K562 (cell line): ENCODE measurements around the gene TERT. TPM values are rescaled to one million over a fixed set of nuclear protein-coding genes. Genes with fewer than 3 reads are reported as not detected.

Experiments
- ATAC-seq: fragments of 200-7000 bp; cut with Tn5 transposase; 3 replicates; pipeline ENCODE4 v1.9.1; 2020; ENCODE audit warnings: moderate library complexity
- BruUV-seq: library from RNA; stranded (reverse); fragments of 400-500 nt; replicated peaks from 2 replicates; lab custom pipeline; 2021; lab: Mats Ljungman, UMichigan
- CTCF ChIA-PET: fragments of 300-600 bp; formaldehyde crosslinking; extraction: SDS; loops from one replicate; lab custom pipeline; 2021; ENCODE audit warnings: low intra/inter-chr PET ratio; lab: Yijun Ruan, JAX
- POLR2A ChIA-PET: fragments of 300-600, 350-650 bp; sonication (Branson Sonifier 250); formaldehyde crosslinking; extraction: SDS; loops from one replicate; lab custom pipeline; 2021; ENCODE audit warnings: antibody characterized with exemption, inconsistent platforms; lab: Yijun Ruan, JAX
- DNase-seq, 4 experiments: peaks; one replicate each; pipeline versions ENCODE4 v3.0.0 to v3.0.0-alpha.2; 2011 to 2018; ENCODE audit warnings: low spot score in 3 of 4, mixed read lengths in 3 of 4; ENCODE audit errors: extremely low read depth in 1 of 4
- FAIRE-seq: peaks from 2 replicates; lab custom pipeline; 2011; peaks lifted over from hg19 to GRCh38; lab: Jason Lieb, UNC
- H2AFZ ChIP-seq: 2 replicates; pipeline ENCODE4 v1.6.0; 2011; ENCODE audit warnings: low read depth, low read length, control low read depth, inconsistent platforms
- H3K27ac ChIP-seq: fragments of 200-600 bp; 3 replicates; pipeline ENCODE4 v1.8.0; 2011; ENCODE audit warnings: low read depth, mild to moderate bottlenecking, control low read depth, inconsistent platforms, low read length, moderate library complexity, mixed read lengths; ENCODE audit errors: extremely low read depth
- H3K27me3 ChIP-seq, 2 experiments: fragments of 300-600 bp in 1 of 2; 2 replicates in 1 of 2; 3 replicates in 1 of 2; pipeline versions ENCODE4 v1.6.0 to v1.8.0; 2011; ENCODE audit warnings: inconsistent platforms in 2 of 2, low read length in 2 of 2, mild to moderate bottlenecking in 1 of 2, mixed read lengths in 1 of 2, moderate library complexity in 1 of 2; ENCODE audit not compliant: control insufficient read depth in 2 of 2, insufficient read depth in 2 of 2
- H3K36me3 ChIP-seq: fragments of 300-600 bp; 3 replicates; pipeline ENCODE4 v1.8.0; 2011; ENCODE audit warnings: mild to moderate bottlenecking, low read length, inconsistent platforms; ENCODE audit not compliant: control insufficient read depth, insufficient read depth
- H3K4me1 ChIP-seq, 2 experiments: fragments of 200-600 bp in 1 of 2; replicated peaks in 1 of 2; 2 replicates in 1 of 2; 3 replicates in 1 of 2; pipeline versions ENCODE4 v1.5.1 to v1.8.0; 2011; ENCODE audit warnings: inconsistent platforms in 2 of 2, low read length in 2 of 2, mild to moderate bottlenecking in 1 of 2, mixed read lengths in 1 of 2, moderate library complexity in 1 of 2; ENCODE audit not compliant: control insufficient read depth in 2 of 2, insufficient read depth in 2 of 2
- H3K4me2 ChIP-seq: 2 replicates; pipeline ENCODE4 v1.6.1; 2011; ENCODE audit warnings: low read length, control low read depth, inconsistent platforms, mixed read lengths; ENCODE audit not compliant: insufficient read depth
- H3K4me3 ChIP-seq: fragments of 200-600 bp; sonication (generic), shearing (Covaris generic); 2 replicates; pipeline ENCODE4 v1.5.1; 2016; ENCODE audit warnings: control low read depth, inconsistent platforms
- H3K79me2 ChIP-seq: fragments of 200-600 bp; 3 replicates; pipeline ENCODE4 v1.8.0; 2011; ENCODE audit warnings: low read length, inconsistent platforms; ENCODE audit not compliant: control insufficient read depth, insufficient read depth
- H3K9ac ChIP-seq, 2 experiments: 2 replicates each; pipeline versions ENCODE4 v1.6.0 to v1.6.1; 2011; ENCODE audit warnings: low read depth in 2 of 2, low read length in 2 of 2, control low read depth in 1 of 2, inconsistent platforms in 1 of 2, mild to moderate bottlenecking in 1 of 2, mixed read lengths in 1 of 2; ENCODE audit not compliant: insufficient read depth in 1 of 2
- H3K9me1 ChIP-seq: one replicate; pipeline ENCODE4 v1.6.0; 2011; ENCODE audit warnings: inconsistent platforms, mild to moderate bottlenecking, low read length, moderate library complexity; ENCODE audit not compliant: control insufficient read depth, insufficient read depth
- H3K9me3 ChIP-seq: replicated peaks from 2 replicates; pipeline ENCODE4 v1.5.1; 2011; ENCODE audit warnings: low read depth, low read length, inconsistent platforms; ENCODE audit not compliant: control insufficient read depth, insufficient read depth
- H4K20me1 ChIP-seq: replicated peaks from 2 replicates; pipeline ENCODE4 v1.6.1; 2011; ENCODE audit warnings: low read length, inconsistent platforms, mixed read lengths; ENCODE audit not compliant: control insufficient read depth, insufficient read depth
- FOS ChIP-seq: IDR thresholded peaks from 3 replicates; pipeline ENCODE4 v1.6.1; 2011; ENCODE audit not compliant: insufficient read length; ENCODE audit errors: extremely low read depth
- KLF10 ChIP-seq: fragments of 250-450 bp; sonication (Bioruptor Pico); IDR thresholded peaks from 2 replicates; pipeline ENCODE4 v1.6.1; 2021; ENCODE audit warnings: matching md5 sums
- TAL1 ChIP-seq: fragments of 450-650 bp; IDR thresholded peaks from 2 replicates; pipeline ENCODE4 v1.6.1; 2016; ENCODE audit warnings: mild to moderate bottlenecking
- TCF7 ChIP-seq: sonication (generic); IDR thresholded peaks from 2 replicates; pipeline ENCODE4 v1.6.1; 2016; ENCODE audit warnings: antibody characterized with exemption, borderline replicate concordance
- TEAD4 ChIP-seq, 2 experiments: sonication (generic) in 1 of 2; formaldehyde crosslinking in 1 of 2; IDR thresholded peaks; 2 replicates each; pipeline versions ENCODE4 v1.6.1 to v1.8.0; 2012 to 2022; ENCODE audit warnings: borderline replicate concordance in 1 of 2, inconsistent platforms in 1 of 2, low read length in 1 of 2, mild to moderate bottlenecking in 1 of 2, missing genetic modification reagents in 1 of 2
- THRAP3 ChIP-seq: fragments of 450-650 bp; IDR thresholded peaks from 2 replicates; pipeline ENCODE4 v1.6.1; 2016; ENCODE audit warnings: mild to moderate bottlenecking, inconsistent platforms, borderline replicate concordance
- TOE1 ChIP-seq, 2 experiments: fragments of 450-650 bp in 1 of 2; sonication (generic) in 1 of 2; formaldehyde crosslinking in 1 of 2; IDR thresholded peaks; 2 replicates each; pipeline versions ENCODE4 v1.7.1 to v1.8.0; 2016 to 2022; ENCODE audit warnings: borderline replicate concordance in 2 of 2, mild to moderate bottlenecking in 2 of 2, antibody characterized with exemption in 1 of 2, inconsistent platforms in 1 of 2, low read depth in 1 of 2, missing genetic modification reagents in 1 of 2, moderate library complexity in 1 of 2
- ZBTB17 ChIP-seq: fragments of 450-650 bp; formaldehyde crosslinking; IDR thresholded peaks from 2 replicates; pipeline ENCODE4 v1.4.0; 2020; ENCODE audit warnings: mild to moderate bottlenecking
- ZNF134 ChIP-seq: fragments of 250-450 bp; sonication (Bioruptor Pico); conservative IDR thresholded peaks from 2 replicates; pipeline ENCODE4 v1.4.0; 2020
- ZNF830 ChIP-seq: fragments of 250-450 bp; sonication (Bioruptor Pico); IDR thresholded peaks from 2 replicates; pipeline ENCODE4 v1.5.0; 2021; ENCODE audit warnings: mild to moderate bottlenecking
- WGBS: fragments of 100-300 bp; shearing (Covaris generic); methylation state at CpG from one replicate; pipeline ENCODE4 v1.1.6; 2016; ENCODE audit warnings: low coverage, mixed read lengths; ENCODE audit not compliant: insufficient coverage; ENCODE audit errors: missing lambda C conversion rate; 5-methylcytosine and 5-hydroxymethylcytosine counted together
- in situ Hi-C: fragments of 300-500 bp; cut with MboI; formaldehyde crosslinking; loops from 4 replicates; pipeline ENCODE4 v1.15.0; 2018; ENCODE audit warnings: inconsistent platforms, mixed read lengths
- intact Hi-C: fragments of 100-400 bp; cut with micrococcal nuclease; formaldehyde crosslinking; loops from 2 replicates; pipeline ENCODE4 v1.14.2; 2022
- polyA plus RNA-seq, 8 experiments: library from polyadenylated mRNA; depleted of rRNA in 4 of 8; stranded (reverse) in 5 of 8; unstranded in 3 of 8; fragments of >200 nt; fragmentation: Nextera tagmentation in 2 of 8; fragmentation: Illumina TruSeq in 1 of 8; extraction: Ambion mirVana in 2 of 8; extraction: Trizol in 1 of 8; gene quantifications; 2 replicates each; pipeline versions ENCODE4 v1.2.1 to v1.2.3, GENCODE V29; 2011 to 2014; ENCODE audit warnings: inconsistent platforms in 1 of 8, missing spikeins in 1 of 8
- total RNA-seq, 7 experiments: library from RNA; depleted of rRNA in 6 of 7; stranded (reverse); fragments of >200 nt in 6 of 7; fragmentation: Illumina TruSeq in 2 of 7; extraction: Trizol in 2 of 7; gene quantifications; 2 replicates each; pipeline versions ENCODE4 v1.2.1 to v1.2.3, GENCODE V29; 2011 to 2021; ENCODE audit warnings: low replicate concordance in 1 of 7
- TF ChIP-seq, protein P1 (sequence below): sonication (generic); formaldehyde crosslinking; IDR thresholded peaks from 2 replicates; pipeline ENCODE4 v1.8.0; 2022; ENCODE audit warnings: missing genetic modification reagents, mild to moderate bottlenecking, borderline replicate concordance
- TF ChIP-seq, protein P2 (sequence below): IDR thresholded peaks from 3 replicates; pipeline ENCODE4 v1.6.1; 2011; ENCODE audit warnings: borderline replicate concordance, mild to moderate bottlenecking; ENCODE audit not compliant: insufficient read length, insufficient read depth
- TF ChIP-seq, protein P3 (sequence below): fragments of 250-450 bp; sonication (Bioruptor Pico); IDR thresholded peaks from 2 replicates; pipeline ENCODE4 v1.8.0; 2021; ENCODE audit warnings: mild to moderate bottlenecking, moderate library complexity

TERT gene
- total and polyA plus RNA-seq, 9 of the 15 experiments (the other 6 are each of a cell fraction or from before 2014, with no cell fraction given): 0.08 to 4.5 (median 0.98) TPM; not detected in 1

DNA sequence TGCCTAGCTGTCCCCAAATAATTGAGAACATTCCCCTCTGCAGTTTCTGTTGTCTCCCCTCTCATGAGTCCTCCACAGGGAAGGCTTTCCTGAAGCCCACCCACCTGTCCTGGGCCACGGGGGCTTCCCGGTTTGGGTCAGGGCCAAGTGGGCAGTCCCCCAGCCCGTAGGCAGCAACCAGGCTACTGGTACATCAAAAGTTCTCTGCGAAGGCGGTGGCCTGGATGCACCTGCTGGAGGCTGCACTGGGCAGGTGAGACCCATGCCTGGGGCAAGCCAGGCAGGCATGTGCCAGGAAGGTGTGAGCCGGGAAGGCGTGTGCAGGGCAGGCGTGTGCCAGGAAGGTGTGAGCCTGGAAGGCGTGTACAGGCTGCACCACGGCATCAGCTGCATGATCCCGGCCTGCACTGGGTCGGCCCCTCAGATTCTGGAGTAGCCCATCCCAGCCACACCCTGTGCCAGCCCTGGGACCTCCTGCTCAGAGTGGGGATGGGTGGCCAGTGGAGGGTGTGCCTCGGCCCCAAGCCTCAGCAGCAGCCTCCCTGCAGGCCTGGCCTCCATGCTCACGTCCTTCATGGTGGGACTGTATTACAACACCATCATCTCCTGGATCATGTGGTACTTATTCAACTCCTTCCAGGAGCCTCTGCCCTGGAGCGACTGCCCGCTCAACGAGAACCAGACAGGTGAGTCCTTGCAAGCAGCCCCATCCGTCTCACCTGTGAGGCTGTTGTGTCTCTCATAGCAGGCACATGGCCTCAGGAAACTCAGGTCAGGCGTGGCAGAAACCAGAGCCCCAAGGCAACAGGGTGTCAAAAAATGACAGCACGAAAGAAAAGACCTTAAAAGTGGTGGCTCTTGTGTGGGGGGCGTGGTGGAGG lies 84.7 kb downstream of the TERT start:
- Histone ChIP-seq H3K27me3 (peaks cover 0 to 58% of the 10 kb centered on the region in 2 experiments; a peak in 4 of 5 replicates), H3K36me3 (no peaks in the 10 kb centered on the region), H3K9me1 (no peaks in the 10 kb centered on the region), H3K9me3 (no peaks in the 10 kb centered on the region; the same call in 1 of the 2 replicates), H3K79me2 (no peaks in the 10 kb centered on the region), H2AFZ (no peak overlapping the region), H3K27ac (no peak overlapping the region), H4K20me1 (peaks cover 10% of the 10 kb centered on the region; the same call in 1 of the 2 replicates), H3K9ac (no peak overlapping the region; a peak in 1 of 4 replicates), H3K4me2 (no peak overlapping the region), H3K4me3 (no peak overlapping the region), H3K4me1 (peaks cover under 1 to 57% of the 10 kb centered on the region in 2 experiments; a peak in 3 of 5 replicates)
- DNase-seq (no peak), FAIRE-seq (no peak), ATAC-seq (no peak)
- TF ChIP-seq ZBTB17 (CRISPR knock-in tag) (no peak), TAL1 (no peak), ZNF830 (CRISPR knock-in tag) (no peak), FOS (no peak), TEAD4 (IDR thresholded peaks at IDR 0.05; ENCODE audit: low read length) (no peak), TEAD4 (CRISPR knock-in tag; IDR thresholded peaks at IDR 0.05; ENCODE audit: borderline replicate concordance) (no peak), TCF7 (no peak), TOE1 (IDR thresholded peaks at IDR 0.05; ENCODE audit: borderline replicate concordance) (no peak), TOE1 (CRISPR knock-in tag; IDR thresholded peaks at IDR 0.05; ENCODE audit: borderline replicate concordance, low read depth) (no peak), ZNF134 (CRISPR knock-in tag) (no peak), THRAP3 (no peak), KLF10 (CRISPR knock-in tag) (no peak)
- TF ChIP-seq, protein P1, sequence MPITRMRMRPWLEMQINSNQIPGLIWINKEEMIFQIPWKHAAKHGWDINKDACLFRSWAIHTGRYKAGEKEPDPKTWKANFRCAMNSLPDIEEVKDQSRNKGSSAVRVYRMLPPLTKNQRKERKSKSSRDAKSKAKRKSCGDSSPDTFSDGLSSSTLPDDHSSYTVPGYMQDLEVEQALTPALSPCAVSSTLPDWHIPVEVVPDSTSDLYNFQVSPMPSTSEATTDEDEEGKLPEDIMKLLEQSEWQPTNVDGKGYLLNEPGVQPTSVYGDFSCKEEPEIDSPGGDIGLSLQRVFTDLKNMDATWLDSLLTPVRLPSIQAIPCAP: no peak
- TF ChIP-seq, protein P2, sequence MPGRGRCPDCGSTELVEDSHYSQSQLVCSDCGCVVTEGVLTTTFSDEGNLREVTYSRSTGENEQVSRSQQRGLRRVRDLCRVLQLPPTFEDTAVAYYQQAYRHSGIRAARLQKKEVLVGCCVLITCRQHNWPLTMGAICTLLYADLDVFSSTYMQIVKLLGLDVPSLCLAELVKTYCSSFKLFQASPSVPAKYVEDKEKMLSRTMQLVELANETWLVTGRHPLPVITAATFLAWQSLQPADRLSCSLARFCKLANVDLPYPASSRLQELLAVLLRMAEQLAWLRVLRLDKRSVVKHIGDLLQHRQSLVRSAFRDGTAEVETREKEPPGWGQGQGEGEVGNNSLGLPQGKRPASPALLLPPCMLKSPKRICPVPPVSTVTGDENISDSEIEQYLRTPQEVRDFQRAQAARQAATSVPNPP: no peak
- TF ChIP-seq, protein P3, sequence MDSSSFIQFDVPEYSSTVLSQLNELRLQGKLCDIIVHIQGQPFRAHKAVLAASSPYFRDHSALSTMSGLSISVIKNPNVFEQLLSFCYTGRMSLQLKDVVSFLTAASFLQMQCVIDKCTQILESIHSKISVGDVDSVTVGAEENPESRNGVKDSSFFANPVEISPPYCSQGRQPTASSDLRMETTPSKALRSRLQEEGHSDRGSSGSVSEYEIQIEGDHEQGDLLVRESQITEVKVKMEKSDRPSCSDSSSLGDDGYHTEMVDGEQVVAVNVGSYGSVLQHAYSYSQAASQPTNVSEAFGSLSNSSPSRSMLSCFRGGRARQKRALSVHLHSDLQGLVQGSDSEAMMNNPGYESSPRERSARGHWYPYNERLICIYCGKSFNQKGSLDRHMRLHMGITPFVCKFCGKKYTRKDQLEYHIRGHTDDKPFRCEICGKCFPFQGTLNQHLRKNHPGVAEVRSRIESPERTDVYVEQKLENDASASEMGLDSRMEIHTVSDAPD: no peak
- ChIA-PET POLR2A (no interaction called here), CTCF (interaction anchor here (0.7 kb wide), 2 partner anchors 50 to 793 kb away, joined by 3 to 6 read pairs; no protein-coding TSS in a partner anchor)
- intact Hi-C loops (no loop called here), in situ Hi-C loops (loop anchor here (5.0 kb wide), 1 partner anchor 38 kb away; no protein-coding TSS in a partner anchor)
- no TSS peak for BruUV-seq
- 12% methylated on average over 20 of the region's 21 CpGs for WGBS
